ENCODE data around the gene SLC10A7.
A peak's percentile ranks its signal among the peaks of the same experiment; 100 is the strongest.

The SLC10A7 gene

GRCh38 chr4:146550161-146550560 is 28.4 kb upstream of the SLC10A7 start:
- Histone ChIP-seq H3K36me3 (ENCODE audit: insufficient read depth, low read length) (no peaks in the 10 kb centered on the region), H3K9ac (ENCODE audit: low read length) (no peak overlapping the region), H3K9me3 (ENCODE audit: low read length) (no peaks in the 10 kb centered on the region), H4K20me1 (ENCODE audit: insufficient read depth, low read length) (no peaks in the 10 kb centered on the region), H3K4me3 (ENCODE audit: low read depth, low read length, poor library complexity, severe bottlenecking) (no peak overlapping the region), H3K27me3 (ENCODE audit: insufficient read depth, low read length) (no peaks in the 10 kb centered on the region), H3K27ac (ENCODE audit: low read depth, low read length, poor library complexity, severe bottlenecking) (no peak overlapping the region), H2AFZ (ENCODE audit: low read length) (no peak overlapping the region), H3K4me2 (ENCODE audit: low read length) (no peak overlapping the region), H3F3A (ENCODE audit: insufficient read depth, low read length) (no peaks in the 10 kb centered on the region), H3K9me2 (ENCODE audit: low read depth, low read length) (no peaks in the 10 kb centered on the region), H3K79me2 (ENCODE audit: insufficient read depth, low read length) (no peaks in the 10 kb centered on the region), H3K4me1 (ENCODE audit: insufficient read depth, low read length, severe bottlenecking) (no peaks in the 10 kb centered on the region)
- TF ChIP-seq EZH2 (IDR thresholded peaks at IDR 0.05; ENCODE audit: borderline replicate concordance, low read length), result no peak
- TF ChIP-seq, protein P1, sequence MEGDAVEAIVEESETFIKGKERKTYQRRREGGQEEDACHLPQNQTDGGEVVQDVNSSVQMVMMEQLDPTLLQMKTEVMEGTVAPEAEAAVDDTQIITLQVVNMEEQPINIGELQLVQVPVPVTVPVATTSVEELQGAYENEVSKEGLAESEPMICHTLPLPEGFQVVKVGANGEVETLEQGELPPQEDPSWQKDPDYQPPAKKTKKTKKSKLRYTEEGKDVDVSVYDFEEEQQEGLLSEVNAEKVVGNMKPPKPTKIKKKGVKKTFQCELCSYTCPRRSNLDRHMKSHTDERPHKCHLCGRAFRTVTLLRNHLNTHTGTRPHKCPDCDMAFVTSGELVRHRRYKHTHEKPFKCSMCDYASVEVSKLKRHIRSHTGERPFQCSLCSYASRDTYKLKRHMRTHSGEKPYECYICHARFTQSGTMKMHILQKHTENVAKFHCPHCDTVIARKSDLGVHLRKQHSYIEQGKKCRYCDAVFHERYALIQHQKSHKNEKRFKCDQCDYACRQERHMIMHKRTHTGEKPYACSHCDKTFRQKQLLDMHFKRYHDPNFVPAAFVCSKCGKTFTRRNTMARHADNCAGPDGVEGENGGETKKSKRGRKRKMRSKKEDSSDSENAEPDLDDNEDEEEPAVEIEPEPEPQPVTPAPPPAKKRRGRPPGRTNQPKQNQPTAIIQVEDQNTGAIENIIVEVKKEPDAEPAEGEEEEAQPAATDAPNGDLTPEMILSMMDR (IDR thresholded peaks at IDR 0.05; ENCODE audit: low read length), result no peak

DNA sequence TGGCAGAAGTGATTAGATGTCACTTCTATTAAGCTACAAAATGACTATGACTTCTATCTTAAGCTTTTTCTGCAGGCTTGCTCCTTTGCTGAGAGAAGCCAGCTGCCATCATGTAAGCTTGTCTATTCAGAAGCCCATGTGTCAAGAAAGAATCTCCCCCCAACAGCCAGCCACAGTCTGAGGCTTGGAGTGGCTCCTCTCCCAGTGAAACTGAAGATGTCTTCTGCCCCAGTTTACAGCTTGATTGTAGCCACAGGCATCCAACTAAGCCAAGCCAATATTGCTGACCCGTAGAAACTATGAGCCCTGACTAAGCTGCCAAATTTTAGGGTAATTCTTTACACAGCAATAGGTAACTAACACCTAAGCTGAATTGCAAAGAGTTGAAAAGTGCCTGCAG is 26.7 kb upstream of the SLC10A7 start:
- no peaks in the 10 kb centered on the region for H3K9me2 ChIP-seq (ENCODE audit: low read depth, low read length)
- H3K9ac ChIP-seq (ENCODE audit: low read length), result no peak overlapping the region
- no peaks in the 10 kb centered on the region for H3K9me3 ChIP-seq (ENCODE audit: low read length)
- H3K4me3 ChIP-seq (ENCODE audit: low read depth, low read length, poor library complexity, severe bottlenecking), result no peak overlapping the region
- no peaks in the 10 kb centered on the region for H3K79me2 ChIP-seq (ENCODE audit: insufficient read depth, low read length)
- TF ChIP-seq, protein P1 (IDR thresholded peaks at IDR 0.05; ENCODE audit: low read length), result no peak
- no peak for TF ChIP-seq EZH2 (IDR thresholded peaks at IDR 0.05; ENCODE audit: borderline replicate concordance, low read length)
- H3F3A ChIP-seq (ENCODE audit: insufficient read depth, low read length), result no peaks in the 10 kb centered on the region
- no peak overlapping the region for H3K4me2 ChIP-seq (ENCODE audit: low read length)
- no peaks in the 10 kb centered on the region for H4K20me1 ChIP-seq (ENCODE audit: insufficient read depth, low read length)
- H3K27me3 ChIP-seq (ENCODE audit: insufficient read depth, low read length), result no peaks in the 10 kb centered on the region
- no peak overlapping the region for H3K27ac ChIP-seq (ENCODE audit: low read depth, low read length, poor library complexity, severe bottlenecking)
- no peaks in the 10 kb centered on the region for H3K36me3 ChIP-seq (ENCODE audit: insufficient read depth, low read length)
- no peaks in the 10 kb centered on the region for H3K4me1 ChIP-seq (ENCODE audit: insufficient read depth, low read length, severe bottlenecking)
- H2AFZ ChIP-seq (ENCODE audit: low read length), result no peak overlapping the region

GRCh38 chr4:146545102-146545501 is 23.4 kb upstream of the SLC10A7 start:
- TF ChIP-seq EZH2 (IDR thresholded peaks at IDR 0.05; ENCODE audit: borderline replicate concordance, low read length), result no peak
- TF ChIP-seq, protein P1 (IDR thresholded peaks at IDR 0.05; ENCODE audit: low read length), result peak; percentile 60; the same call in 1 of the 2 replicates
- no peak overlapping the region for H3K27ac ChIP-seq (ENCODE audit: low read depth, low read length, poor library complexity, severe bottlenecking)
- H3K4me3 ChIP-seq (ENCODE audit: low read depth, low read length, poor library complexity, severe bottlenecking), result no peak overlapping the region
- no peaks in the 10 kb centered on the region for H3K36me3 ChIP-seq (ENCODE audit: insufficient read depth, low read length)
- H2AFZ ChIP-seq (ENCODE audit: low read length), result no peak overlapping the region
- no peaks in the 10 kb centered on the region for H3K9me2 ChIP-seq (ENCODE audit: low read depth, low read length)
- no peaks in the 10 kb centered on the region for H3K27me3 ChIP-seq (ENCODE audit: insufficient read depth, low read length)
- no peaks in the 10 kb centered on the region for H3F3A ChIP-seq (ENCODE audit: insufficient read depth, low read length)
- no peaks in the 10 kb centered on the region for H3K9me3 ChIP-seq (ENCODE audit: low read length)
- H3K4me2 ChIP-seq (ENCODE audit: low read length), result no peak overlapping the region
- no peaks in the 10 kb centered on the region for H3K4me1 ChIP-seq (ENCODE audit: insufficient read depth, low read length, severe bottlenecking)
- H3K9ac ChIP-seq (ENCODE audit: low read length), result no peak overlapping the region
- no peaks in the 10 kb centered on the region for H3K79me2 ChIP-seq (ENCODE audit: insufficient read depth, low read length)
- no peaks in the 10 kb centered on the region for H4K20me1 ChIP-seq (ENCODE audit: insufficient read depth, low read length)

All from OCI-LY1 (cell line).